Ascending aorta (tissue), 2 donors: ENCODE data around the gene TEX38. TPM values are rescaled to one million over a fixed set of nuclear protein-coding genes. Genes with fewer than 3 reads are reported as not detected.
"Not testable (repeated sequence)": the region's sequence is repeated elsewhere in the genome, so short reads cannot be mapped to it uniquely, and the experiment has no call there.

Experiments used
- DNase-seq, 2 donors: peaks; one replicate each; pipeline ENCODE4 v3.0.0-alpha.2; 2019; ENCODE audit warnings: low spot score in 2 of 2
- H3K27ac ChIP-seq, 2 donors: fragments of 200-600 bp; sonication (generic); one replicate each; pipeline ENCODE4 v1.5.1; 2016 to 2017; ENCODE audit warnings: mild to moderate bottlenecking in 1 of 2
- H3K27me3 ChIP-seq: fragments of 200-600 bp; sonication (generic); one replicate; pipeline ENCODE4 v1.5.1; 2017
- H3K36me3 ChIP-seq, 2 donors: fragments of 200-600 bp; sonication (generic); one replicate each; pipeline ENCODE4 v1.5.1; 2016
- H3K4me1 ChIP-seq, 2 donors: fragments of 200-600 bp; sonication (generic); one replicate each; pipeline ENCODE4 v1.5.1; 2016 to 2017; ENCODE audit warnings: mild to moderate bottlenecking in 1 of 2
- H3K4me3 ChIP-seq, 2 donors: fragments of 200-600 bp; sonication (generic); one replicate each; pipeline ENCODE4 v1.5.1; 2016 to 2017; ENCODE audit warnings: mild to moderate bottlenecking in 1 of 2
- H3K9me3 ChIP-seq, 2 donors: fragments of 200-600 bp; sonication (generic); one replicate each; pipeline ENCODE4 v1.5.1; 2016
- CTCF ChIP-seq, 3 experiments: fragments of 200-600 bp in 2 of 3; fragments of 450-650 bp in 1 of 3; sonication (generic) in 2 of 3; IDR thresholded peaks; one replicate each; pipeline ENCODE4 v1.5.1; 2016 to 2019; ENCODE audit warnings: antibody characterized with exemption in 3 of 3, mild to moderate bottlenecking in 1 of 3, moderate library complexity in 1 of 3
- intact Hi-C: fragments of 100-400 bp; cut with DNase I; formaldehyde crosslinking; loops from one replicate; pipeline ENCODE4 v1.15.1; 2023
- total RNA-seq: library from RNA; depleted of rRNA; stranded (reverse); fragments of >200 nt; gene quantifications from one replicate; pipeline ENCODE4 v1.1.0, GENCODE V29; 2016

Gene TEX38
- total RNA-seq, 1 donor from 2014 or later: not detected

- no peak for DNase-seq
- no peaks in the 10 kb centered on the region for H3K4me1 ChIP-seq
- TF ChIP-seq CTCF (IDR thresholded peaks at IDR 0.05): no peak
- intact Hi-C loops: no loop called here
- peaks cover 32 to 61% of the 10 kb centered on the region in 2 donors for H3K36me3 ChIP-seq
- no peak overlapping the region for H3K27ac ChIP-seq
- H3K9me3 ChIP-seq: no peaks in the 10 kb centered on the region
- no peak overlapping the region for H3K4me3 ChIP-seq
- H3K27me3 ChIP-seq: no peaks in the 10 kb centered on the region
Observed at GRCh38 chr1:46655848-46656247, 15.8 kb upstream of the TEX38 start.

- Histone ChIP-seq H3K27ac (no peak overlapping the region), H3K4me1 (no peaks in the 10 kb centered on the region), H3K4me3 (no peak overlapping the region), H3K36me3 (peaks cover 32 to 64% of the 10 kb centered on the region in 2 donors), H3K9me3 (no peaks in the 10 kb centered on the region), H3K27me3 (no peaks in the 10 kb centered on the region)
- TF ChIP-seq CTCF (IDR thresholded peaks at IDR 0.05): no peak
- intact Hi-C loops: no loop called here
- DNase-seq: no peak
Observed at GRCh38 chr1:46656643-46657042, 15.0 kb upstream of the TEX38 start.

- intact Hi-C loops: no loop called here
- Histone ChIP-seq H3K27me3 (no peaks in the 10 kb centered on the region), H3K36me3 (peaks cover 26 to 53% of the 10 kb centered on the region in 2 donors), H3K4me1 (no peaks in the 10 kb centered on the region), H3K9me3 (no peaks in the 10 kb centered on the region), H3K4me3 (no peak overlapping the region), H3K27ac (no peak overlapping the region)
- DNase-seq: no peak
- no peak for TF ChIP-seq CTCF (IDR thresholded peaks at IDR 0.05)
Observed at GRCh38 chr1:46657775-46658174, 13.9 kb upstream of the TEX38 start.

GRCh38 chr1:46659307-46659870 is 12.3 kb upstream of the TEX38 start:
- Histone ChIP-seq H3K9me3 (no peaks in the 10 kb centered on the region), H3K27ac (no peak overlapping the region), H3K4me1 (no peaks in the 10 kb centered on the region), H3K36me3 (peaks cover 35 to 56% of the 10 kb centered on the region in 2 donors), H3K27me3 (no peaks in the 10 kb centered on the region), H3K4me3 (no peak overlapping the region)
- intact Hi-C loops: no loop called here
- DNase-seq: no peak
- TF ChIP-seq CTCF (IDR thresholded peaks at IDR 0.05): no peak

GRCh38 chr1:46660116-46660515 is 11.5 kb upstream of the TEX38 start:
- DNase-seq, H3K4me1 ChIP-seq, H3K27me3 ChIP-seq, intact Hi-C loops, H3K27ac ChIP-seq, H3K4me3 ChIP-seq, H3K9me3 ChIP-seq: not testable (repeated sequence)
- H3K36me3 ChIP-seq: peaks cover 37 to 52% of the 10 kb centered on the region in 2 donors

- peaks cover 11 to 19% of the 10 kb centered on the region in 2 donors for H3K4me1 ChIP-seq
Observed at GRCh38 chr1:46662919-46663318, 8.7 kb upstream of the TEX38 start.

GRCh38 chr1:46665983-46666382 is 5.7 kb upstream of the TEX38 start:
- no peak for DNase-seq
- Histone ChIP-seq H3K27me3 (no peaks in the 10 kb centered on the region), H3K27ac (no peak overlapping the region), H3K9me3 (no peaks in the 10 kb centered on the region), H3K4me3 (no peak overlapping the region), H3K4me1 (peaks cover 11 to 19% of the 10 kb centered on the region in 2 donors), H3K36me3 (peaks cover 14 to 20% of the 10 kb centered on the region in 2 donors)
- TF ChIP-seq CTCF (IDR thresholded peaks at IDR 0.05): no peak
- intact Hi-C loops: loop anchor here (5.0 kb wide), 1 partner anchor 364 kb away; the partner anchor contains the start of genes LRRC41 and UQCRH

More at GRCh38 chr1:46662919-46663318, 8.7 kb upstream of the TEX38 start:
- H3K36me3 ChIP-seq: peaks cover 26 to 28% of the 10 kb centered on the region in 2 donors
- H3K9me3 ChIP-seq, H3K4me3 ChIP-seq, DNase-seq, H3K27ac ChIP-seq, H3K27me3 ChIP-seq, intact Hi-C loops: not testable (repeated sequence)
